ENCODE measurements around the gene CSNK1A1.
A peak's percentile ranks its signal among the peaks of the same experiment; 100 is the strongest.
"Not testable (repeated sequence)": the region's sequence is repeated elsewhere in the genome, so short reads cannot be mapped to it uniquely, and the experiment has no call there.

The CSNK1A1 gene

GRCh38 chr5:149572576-149573231, 21.5 kb upstream of the CSNK1A1 start:
- TF ChIP-seq CTCF (IDR thresholded peaks at IDR 0.05; ENCODE audit: low read depth, low read length): no peak
- no peak for DNase-seq (ENCODE audit: extremely low read depth, low read depth)

GRCh38 chr5:149572170-149572569, 20.9 kb upstream of the CSNK1A1 start:
- no peak for TF ChIP-seq CTCF (IDR thresholded peaks at IDR 0.05; ENCODE audit: low read depth, low read length)
- no peak for DNase-seq (ENCODE audit: extremely low read depth, low read depth)

GRCh38 chr5:149567226-149567625, 16.0 kb upstream of the CSNK1A1 start:
- no peak for TF ChIP-seq CTCF (IDR thresholded peaks at IDR 0.05; ENCODE audit: low read depth, low read length)
- DNase-seq (ENCODE audit: extremely low read depth, low read depth): no peak

- TF ChIP-seq CTCF (IDR thresholded peaks at IDR 0.05; ENCODE audit: low read depth, low read length): peak; percentile 42
- DNase-seq (ENCODE audit: extremely low read depth, low read depth): not testable (repeated sequence)
These were observed 13.4 kb upstream of the CSNK1A1 start for GRCh38 chr5:149564542-149565140.

GRCh38 chr5:149563466-149563865, 12.2 kb upstream of the CSNK1A1 start:
- DNase-seq (ENCODE audit: extremely low read depth, low read depth): no peak
- TF ChIP-seq CTCF (IDR thresholded peaks at IDR 0.05; ENCODE audit: low read depth, low read length): no peak

- DNase-seq (ENCODE audit: extremely low read depth, low read depth): peak; percentile 83
- TF ChIP-seq CTCF (IDR thresholded peaks at IDR 0.05; ENCODE audit: low read depth, low read length): no peak
These were observed 10.6 kb upstream of the CSNK1A1 start for GRCh38 chr5:149561848-149562247.

- no peak for TF ChIP-seq CTCF (IDR thresholded peaks at IDR 0.05; ENCODE audit: low read depth, low read length)
These were observed 8.5 kb upstream of the CSNK1A1 start for GRCh38 chr5:149559706-149560105.

More at GRCh38 chr5:149559706-149560105, 8.5 kb upstream of the CSNK1A1 start:
- no peak for DNase-seq (ENCODE audit: extremely low read depth, low read depth)
